ENCODE data around the gene PYROXD2. TPM values are rescaled to one million over a fixed set of nuclear protein-coding genes. Genes with fewer than 3 reads are reported as not detected.

Gene PYROXD2
- total and polyA plus RNA-seq, 9 donors = 8.8 to 18.9 (median 14.3) TPM

DNA sequence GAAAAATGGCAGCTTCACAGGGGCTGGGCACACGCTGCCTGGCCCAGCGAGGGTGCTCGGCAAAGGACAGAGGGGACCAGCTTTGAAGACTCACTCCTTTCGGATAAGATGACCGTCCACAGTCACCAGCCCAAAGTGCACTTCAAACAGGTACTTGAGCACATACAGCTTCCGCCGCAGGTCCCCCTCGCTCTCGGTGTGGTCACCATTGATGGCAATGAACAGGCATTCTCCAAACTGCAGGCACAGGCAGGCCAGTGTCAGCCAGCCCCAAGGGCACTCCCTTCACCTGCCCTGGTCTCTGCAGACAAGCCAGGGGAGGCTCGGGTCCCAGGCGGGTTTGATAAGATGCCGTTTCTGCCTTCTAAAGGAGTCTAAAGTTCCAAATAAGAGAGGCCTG lies 20.2 kb upstream of the PYROXD2 start:
- Histone ChIP-seq H3K27ac (ENCODE audit: low read length) (no peak overlapping the region), H3K27me3 (ENCODE audit: control insufficient read depth, insufficient read depth, low read length) (no peaks in the 10 kb centered on the region), H3K36me3 (ENCODE audit: control insufficient read depth, insufficient read depth, low read length) (peaks cover 46% of the 10 kb centered on the region), H3K9me3 (replicated peaks; ENCODE audit: control insufficient read depth, low read depth, low read length) (peaks cover 8% of the 10 kb centered on the region), H3K4me3 (ENCODE audit: low read length) (no peak overlapping the region), H3K4me1 (ENCODE audit: control insufficient read depth, insufficient read depth, low read length) (no peaks in the 10 kb centered on the region)
- no peak for DNase-seq
- 95% methylated on average over 12 of the region's 12 CpGs for WGBS (ENCODE audit: insufficient coverage)

DNA sequence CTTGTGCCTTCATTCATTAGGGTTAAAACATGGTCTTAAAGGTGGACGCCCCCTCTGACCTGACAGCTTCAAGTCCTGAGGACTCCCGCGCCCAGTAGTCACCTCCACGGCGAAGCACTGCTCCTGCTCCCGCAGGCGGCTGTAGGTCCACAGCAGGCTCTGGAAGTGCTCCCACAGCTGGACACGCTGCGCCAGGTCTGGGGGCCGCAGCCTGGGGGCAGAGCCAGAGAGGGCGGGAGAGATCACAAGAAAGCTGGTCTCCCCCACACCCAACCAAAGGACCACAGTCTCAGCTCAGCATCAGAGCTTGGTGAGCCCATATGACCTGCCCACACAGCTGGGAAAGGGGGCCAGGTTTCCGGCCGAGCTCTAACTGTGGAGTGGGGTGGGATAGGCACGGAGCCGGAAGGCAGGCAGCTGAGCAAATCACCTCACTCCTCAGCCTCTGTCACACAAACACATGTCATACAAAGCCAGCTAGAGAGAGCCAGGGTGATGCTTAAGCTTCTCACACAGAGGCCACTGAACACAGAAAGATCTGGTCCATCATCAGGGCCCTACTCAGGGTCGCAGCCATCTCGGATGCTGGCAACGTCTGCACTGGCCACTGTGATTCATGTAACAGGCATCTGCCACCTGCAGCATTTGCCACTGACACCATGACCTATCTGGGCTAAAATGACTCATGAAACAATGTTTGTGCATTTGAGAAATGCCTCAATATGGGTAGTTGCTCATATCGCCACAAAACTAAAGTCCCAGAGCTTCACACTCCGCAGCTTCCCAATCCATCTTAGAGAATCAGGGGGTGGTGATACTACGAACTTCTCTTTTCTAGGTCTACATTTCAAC lies 19.1 kb upstream of the PYROXD2 start:
- DNase-seq = no peak
- 93% methylated on average over 13 of the region's 21 CpGs for WGBS (ENCODE audit: insufficient coverage)
- peaks cover 56% of the 10 kb centered on the region for H3K36me3 ChIP-seq (ENCODE audit: control insufficient read depth, insufficient read depth, low read length)

DNA sequence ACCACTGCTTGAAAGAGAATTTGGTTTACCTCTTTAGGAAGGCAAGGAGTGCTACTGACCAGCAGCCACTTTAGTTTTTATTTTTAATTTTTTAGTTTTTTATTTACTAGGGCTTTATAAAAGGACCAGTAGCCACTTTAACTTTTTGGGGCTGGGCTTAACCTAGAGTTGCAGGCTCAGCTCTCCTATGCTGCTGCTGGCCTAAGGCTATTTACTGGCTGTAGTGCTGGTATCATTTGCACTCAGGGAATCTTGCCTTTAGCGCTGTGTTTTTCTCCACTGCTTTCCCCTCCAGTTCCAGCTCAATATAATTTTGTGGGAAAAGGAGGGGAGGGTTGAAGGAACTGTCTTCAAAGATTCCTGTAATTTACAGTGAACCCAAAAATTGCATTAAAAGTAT lies 18.4 kb upstream of the PYROXD2 start:
- Histone ChIP-seq H3K27me3 (ENCODE audit: control insufficient read depth, insufficient read depth, low read length) (no peaks in the 10 kb centered on the region), H3K4me1 (ENCODE audit: control insufficient read depth, insufficient read depth, low read length) (no peaks in the 10 kb centered on the region), H3K9me3 (replicated peaks; ENCODE audit: control insufficient read depth, low read depth, low read length) (peaks cover 8% of the 10 kb centered on the region), H3K27ac (ENCODE audit: low read length) (no peak overlapping the region), H3K36me3 (ENCODE audit: control insufficient read depth, insufficient read depth, low read length) (peaks cover 51% of the 10 kb centered on the region), H3K4me3 (ENCODE audit: low read length) (no peak overlapping the region)
- no peak for DNase-seq
- no CpG with 5 or more reads among the region's 1 CpG for WGBS (ENCODE audit: insufficient coverage)

More for the DNA sequence above, 19.1 kb upstream of the PYROXD2 start:
- H3K9me3 ChIP-seq (replicated peaks; ENCODE audit: control insufficient read depth, low read depth, low read length) = peaks cover 8% of the 10 kb centered on the region
- no peaks in the 10 kb centered on the region for H3K4me1 ChIP-seq (ENCODE audit: control insufficient read depth, insufficient read depth, low read length)
- H3K4me3 ChIP-seq (ENCODE audit: low read length) = no peak overlapping the region
- H3K27ac ChIP-seq (ENCODE audit: low read length) = no peak overlapping the region
- H3K27me3 ChIP-seq (ENCODE audit: control insufficient read depth, insufficient read depth, low read length) = no peaks in the 10 kb centered on the region

DNA sequence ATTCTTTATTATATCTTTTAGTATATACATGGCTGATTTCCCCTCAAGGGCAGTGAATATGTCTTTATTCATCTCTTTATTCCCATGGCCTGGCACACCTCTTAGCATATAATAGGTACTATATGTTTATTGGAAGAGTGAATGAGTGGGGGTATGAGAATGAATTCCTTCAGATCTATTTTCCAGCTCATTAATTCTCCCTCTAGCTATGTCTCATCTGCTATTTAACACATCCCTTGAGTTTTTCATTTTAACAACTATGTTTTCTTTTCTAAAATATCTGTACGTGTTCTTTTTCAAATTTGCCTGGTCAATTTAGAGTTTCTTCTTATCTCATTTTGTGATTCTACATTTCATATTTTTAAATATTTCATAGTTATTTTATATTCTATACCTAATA lies 17.3 kb upstream of the PYROXD2 start:
- Histone ChIP-seq H3K4me3 (ENCODE audit: low read length) (no peak overlapping the region), H3K27me3 (ENCODE audit: control insufficient read depth, insufficient read depth, low read length) (no peaks in the 10 kb centered on the region), H3K4me1 (ENCODE audit: control insufficient read depth, insufficient read depth, low read length) (no peaks in the 10 kb centered on the region), H3K27ac (ENCODE audit: low read length) (no peak overlapping the region), H3K36me3 (ENCODE audit: control insufficient read depth, insufficient read depth, low read length) (peaks cover 57% of the 10 kb centered on the region), H3K9me3 (replicated peaks; ENCODE audit: control insufficient read depth, low read depth, low read length) (peaks cover 8% of the 10 kb centered on the region)
- DNase-seq = no peak
- no CpG with 5 or more reads among the region's 1 CpG for WGBS (ENCODE audit: insufficient coverage)

DNA sequence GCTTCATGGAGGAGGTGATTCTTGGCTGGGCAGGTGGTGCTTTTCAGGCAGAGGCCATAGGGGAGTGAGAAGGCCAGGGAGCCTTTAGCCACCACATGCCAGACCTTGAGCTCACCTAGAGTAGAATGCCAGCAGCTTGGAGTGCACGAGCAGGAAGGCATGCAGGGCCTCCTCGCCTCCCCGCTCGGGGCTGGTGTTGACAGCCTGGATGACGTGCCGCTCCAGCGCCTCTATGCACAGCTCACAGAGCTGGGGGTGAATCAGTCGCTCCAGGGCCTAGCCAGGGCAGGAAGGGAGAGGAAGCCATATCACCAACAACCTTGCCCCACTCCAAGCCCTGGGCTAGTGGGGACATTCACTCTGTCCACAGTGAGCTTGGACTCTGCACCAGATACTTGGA lies 16.0 kb upstream of the PYROXD2 start:
- no peak overlapping the region for H3K27ac ChIP-seq (ENCODE audit: low read length)
- H3K36me3 ChIP-seq (ENCODE audit: control insufficient read depth, insufficient read depth, low read length) = peaks cover 66% of the 10 kb centered on the region
- no peaks in the 10 kb centered on the region for H3K27me3 ChIP-seq (ENCODE audit: control insufficient read depth, insufficient read depth, low read length)
- WGBS (ENCODE audit: insufficient coverage) = 92% methylated on average over 7 of the region's 8 CpGs
- no peaks in the 10 kb centered on the region for H3K4me1 ChIP-seq (ENCODE audit: control insufficient read depth, insufficient read depth, low read length)
- H3K9me3 ChIP-seq (replicated peaks; ENCODE audit: control insufficient read depth, low read depth, low read length) = peaks cover 8% of the 10 kb centered on the region
- no peak overlapping the region for H3K4me3 ChIP-seq (ENCODE audit: low read length)
- DNase-seq = no peak

DNA sequence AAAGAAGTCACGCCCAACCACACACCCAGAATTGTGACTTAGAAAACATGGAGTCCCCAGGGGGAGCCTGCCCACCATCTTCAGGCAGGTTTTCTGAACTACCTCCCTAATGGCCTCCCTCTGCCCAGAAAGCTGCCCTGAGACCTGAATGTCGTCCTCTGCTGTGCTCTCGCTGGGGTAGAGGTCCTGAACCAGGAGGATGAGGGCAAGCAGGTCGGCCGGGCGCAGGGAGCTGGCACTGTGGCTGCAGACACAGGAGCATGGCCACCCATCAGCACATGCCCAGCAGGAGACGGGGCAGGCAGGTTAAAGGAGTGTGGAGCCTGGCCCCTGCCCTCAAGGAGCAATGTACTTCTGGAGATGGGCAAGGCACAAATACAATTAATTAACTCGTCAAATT lies 15.4 kb upstream of the PYROXD2 start:
- Histone ChIP-seq H3K27me3 (ENCODE audit: control insufficient read depth, insufficient read depth, low read length) (no peaks in the 10 kb centered on the region), H3K4me3 (ENCODE audit: low read length) (no peak overlapping the region), H3K9me3 (replicated peaks; ENCODE audit: control insufficient read depth, low read depth, low read length) (peaks cover 8% of the 10 kb centered on the region), H3K36me3 (ENCODE audit: control insufficient read depth, insufficient read depth, low read length) (peaks cover 70% of the 10 kb centered on the region), H3K27ac (ENCODE audit: low read length) (no peak overlapping the region), H3K4me1 (ENCODE audit: control insufficient read depth, insufficient read depth, low read length) (no peaks in the 10 kb centered on the region)
- no peak for DNase-seq
- 92% methylated on average over 5 of the region's 8 CpGs for WGBS (ENCODE audit: insufficient coverage)

DNA sequence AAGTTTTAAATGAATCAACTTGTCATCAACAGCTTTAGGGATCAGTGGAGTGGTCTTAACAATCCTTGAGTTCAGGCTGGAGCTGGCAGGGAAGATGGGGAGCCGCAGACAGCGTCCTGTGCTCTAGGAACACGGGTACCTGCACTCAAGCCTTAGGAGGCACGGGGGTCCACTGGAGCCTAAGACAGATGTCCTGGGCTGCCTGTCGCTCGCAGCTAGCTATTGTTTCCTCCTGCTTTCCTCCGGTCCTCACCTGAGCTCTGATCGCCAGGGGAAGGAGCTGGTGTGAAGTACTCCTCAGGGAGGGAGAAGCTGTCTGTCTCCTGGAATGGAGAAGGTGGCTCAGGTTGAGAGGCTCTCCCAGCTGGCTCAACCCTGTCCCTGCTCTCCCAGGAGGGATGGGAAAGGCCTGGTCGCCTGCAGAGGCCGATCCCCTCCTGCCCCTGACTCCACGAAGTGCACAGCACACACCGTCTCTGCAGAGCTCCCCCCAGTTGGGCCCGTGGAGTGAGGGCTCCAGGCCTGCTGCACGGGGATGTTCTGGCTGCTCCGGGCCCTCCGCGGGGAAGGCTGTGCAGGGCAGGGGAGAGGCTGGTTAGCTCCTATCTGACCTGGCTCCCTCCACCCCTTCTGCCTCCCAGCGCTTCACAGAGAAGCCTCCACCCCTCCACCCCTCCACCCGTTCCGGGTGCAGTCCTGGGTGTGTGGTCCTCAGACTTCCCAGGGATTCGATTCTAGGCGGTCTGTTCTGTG lies 14.5 kb upstream of the PYROXD2 start:
- DNase-seq = no peak
- H3K36me3 ChIP-seq (ENCODE audit: control insufficient read depth, insufficient read depth, low read length) = peaks cover 64% of the 10 kb centered on the region
- H3K4me1 ChIP-seq (ENCODE audit: control insufficient read depth, insufficient read depth, low read length) = no peaks in the 10 kb centered on the region
- 87% methylated on average over 14 of the region's 22 CpGs for WGBS (ENCODE audit: insufficient coverage)
- H3K9me3 ChIP-seq (replicated peaks; ENCODE audit: control insufficient read depth, low read depth, low read length) = peaks cover 8% of the 10 kb centered on the region
- H3K27ac ChIP-seq (ENCODE audit: low read length) = no peak overlapping the region
- no peaks in the 10 kb centered on the region for H3K27me3 ChIP-seq (ENCODE audit: control insufficient read depth, insufficient read depth, low read length)
- no peak overlapping the region for H3K4me3 ChIP-seq (ENCODE audit: low read length)

DNA sequence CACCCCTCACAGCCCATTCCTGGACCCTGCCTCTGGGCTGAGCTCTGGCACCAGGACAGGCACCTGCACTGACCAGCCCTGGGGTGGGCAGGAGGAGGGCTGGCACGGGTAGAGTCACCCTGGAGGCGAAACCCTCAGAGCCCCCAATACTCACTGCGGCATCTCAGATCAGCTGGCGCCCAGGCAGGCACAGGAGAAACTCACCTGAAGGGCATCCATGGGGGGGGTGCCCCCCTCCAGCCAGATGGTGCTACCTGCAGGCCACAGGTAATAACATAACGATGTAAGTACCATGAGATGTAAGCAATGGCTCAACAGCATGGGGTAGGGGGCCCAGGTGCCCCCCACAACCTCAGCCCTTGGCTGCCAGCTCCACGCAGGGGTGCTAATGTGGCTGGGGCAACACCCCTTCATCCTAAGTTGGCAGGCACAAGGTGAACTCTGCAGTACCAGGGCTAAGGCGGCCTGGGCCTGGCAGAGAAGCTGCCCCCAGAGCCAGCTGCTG lies 12.1 kb upstream of the PYROXD2 start:
- DNase-seq = no peak
- Histone ChIP-seq H3K27me3 (ENCODE audit: control insufficient read depth, insufficient read depth, low read length) (no peaks in the 10 kb centered on the region), H3K9me3 (replicated peaks; ENCODE audit: control insufficient read depth, low read depth, low read length) (peaks cover 2% of the 10 kb centered on the region), H3K4me3 (ENCODE audit: low read length) (no peak overlapping the region), H3K36me3 (ENCODE audit: control insufficient read depth, insufficient read depth, low read length) (peaks cover 63% of the 10 kb centered on the region), H3K27ac (ENCODE audit: low read length) (no peak overlapping the region), H3K4me1 (ENCODE audit: control insufficient read depth, insufficient read depth, low read length) (no peaks in the 10 kb centered on the region)
- WGBS (ENCODE audit: insufficient coverage) = 92% methylated on average over 4 of the region's 7 CpGs

DNA sequence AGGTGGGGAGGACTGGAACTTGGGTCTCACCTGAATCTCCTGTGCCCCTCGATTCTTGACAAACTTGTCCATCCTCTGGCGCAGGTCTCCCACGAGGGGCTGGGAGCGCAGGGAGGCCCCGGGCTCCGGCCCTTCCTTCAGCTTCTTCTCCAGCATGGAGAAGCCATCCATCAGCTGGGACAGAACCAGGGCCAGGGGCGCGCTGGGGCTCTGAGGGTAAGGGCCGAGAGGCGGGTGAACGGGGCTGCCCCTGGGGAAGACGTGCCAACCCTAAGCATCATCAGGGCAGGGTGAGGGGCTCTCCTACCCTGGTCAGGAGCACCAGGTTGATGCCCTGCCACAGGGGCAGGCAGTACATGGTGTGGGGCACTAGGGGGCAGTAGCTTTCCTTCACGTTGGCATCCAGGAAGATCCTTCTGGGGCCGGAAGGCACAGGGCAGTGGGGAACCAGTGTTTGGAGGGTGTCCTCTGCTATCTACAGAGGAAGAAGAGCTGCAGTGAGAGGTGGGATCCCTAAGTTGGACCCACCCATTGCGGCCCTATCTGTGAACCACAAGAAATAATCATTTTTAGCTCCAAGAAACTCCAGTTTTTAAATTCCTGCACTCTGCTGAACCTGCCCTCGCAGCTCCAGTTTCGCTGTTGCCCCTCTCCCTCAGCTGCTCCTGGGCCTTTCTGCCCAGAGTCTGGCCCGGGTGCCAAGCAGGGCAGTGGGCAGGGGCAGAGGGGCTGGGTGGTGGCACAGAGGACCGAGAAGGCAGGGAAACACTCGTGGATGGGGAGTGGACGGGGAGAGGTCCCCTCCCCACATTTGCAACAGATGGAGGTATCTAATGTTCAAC lies 10.8 kb upstream of the PYROXD2 start:
- Histone ChIP-seq H3K27me3 (ENCODE audit: control insufficient read depth, insufficient read depth, low read length) (no peaks in the 10 kb centered on the region), H3K9me3 (replicated peaks; ENCODE audit: control insufficient read depth, low read depth, low read length) (no peaks in the 10 kb centered on the region), H3K27ac (ENCODE audit: low read length) (no peak overlapping the region), H3K4me1 (ENCODE audit: control insufficient read depth, insufficient read depth, low read length) (no peaks in the 10 kb centered on the region), H3K4me3 (ENCODE audit: low read length) (no peak overlapping the region), H3K36me3 (ENCODE audit: control insufficient read depth, insufficient read depth, low read length) (peaks cover 55% of the 10 kb centered on the region)
- no peak for DNase-seq
- 92% methylated on average over 14 of the region's 21 CpGs for WGBS (ENCODE audit: insufficient coverage)

Measured in muscle of leg (tissue), 11 donors.